NCI-H1417 (cell line): ENCODE results near the gene CLSTN1.

ENCODE experiments used
- DNase-seq, 3 experiments: peaks; one replicate each; lab custom pipeline; 2025; lab: John Stamatoyannopoulos, UW

The CLSTN1 gene

GRCh38 chr1:9823943-9824701 is at the start of gene CLSTN1:
Gene CLSTN1 (minus strand): TSS chr1:9823965. CDS start chr1:9823733, 232 bp downstream.
- peak; percentile 82 to 87 (median 84) for DNase-seq

- DNase-seq = no peak
Observed at GRCh38 chr1:9873385-9873784, 49.6 kb upstream of the CLSTN1 start.

GRCh38 chr1:9872430-9873165 is 48.8 kb upstream of the CLSTN1 start:
- DNase-seq = no peak

GRCh38 chr1:9871707-9872425 is 48.1 kb upstream of the CLSTN1 start:
- no peak for DNase-seq

GRCh38 chr1:9871021-9871420 is 47.3 kb upstream of the CLSTN1 start:
- no peak for DNase-seq

GRCh38 chr1:9870572-9870971 is 46.8 kb upstream of the CLSTN1 start:
- DNase-seq = no peak

GRCh38 chr1:9869831-9870251 is 46.1 kb upstream of the CLSTN1 start:
- DNase-seq = no peak

- DNase-seq = no peak
Observed at GRCh38 chr1:9868244-9868590, 44.5 kb upstream of the CLSTN1 start.

- DNase-seq = peak; percentile 51 to 77 (median 73)
Observed at GRCh38 chr1:9867408-9868243, 43.9 kb upstream of the CLSTN1 start.

- DNase-seq = no peak
Observed at GRCh38 chr1:9866836-9867235, 43.1 kb upstream of the CLSTN1 start.

- no peak for DNase-seq
Observed at GRCh38 chr1:9865724-9866123, 42.0 kb upstream of the CLSTN1 start.

GRCh38 chr1:9863371-9863770 is 39.6 kb upstream of the CLSTN1 start:
- DNase-seq = no peak

- DNase-seq = peak in 2 of 3 experiments; percentile 24 to 47
Observed at GRCh38 chr1:9861360-9861759, 37.6 kb upstream of the CLSTN1 start.

- DNase-seq = no peak
Observed at GRCh38 chr1:9860887-9861286, 37.1 kb upstream of the CLSTN1 start.

- no peak for DNase-seq
Observed at GRCh38 chr1:9859281-9860014, 35.7 kb upstream of the CLSTN1 start.

- no peak for DNase-seq
Observed at GRCh38 chr1:9858293-9859035, 34.7 kb upstream of the CLSTN1 start.

- no peak for DNase-seq
Observed at GRCh38 chr1:9855186-9855585, 31.4 kb upstream of the CLSTN1 start.

GRCh38 chr1:9853249-9853595 is 29.5 kb upstream of the CLSTN1 start:
- no peak for DNase-seq

- DNase-seq = peak in 2 of 3 experiments; percentile 35 to 61
Observed at GRCh38 chr1:9852410-9853248, 28.9 kb upstream of the CLSTN1 start.

GRCh38 chr1:9852004-9852403 is 28.2 kb upstream of the CLSTN1 start:
- no peak for DNase-seq
